Adrenal gland (tissue), 12 donors: ENCODE results near the gene GTF3A. TPM values are rescaled to one million over a fixed set of nuclear protein-coding genes. Genes with fewer than 3 reads are reported as not detected.

ENCODE experiments used
- DNase-seq, 7 donors: peaks; one replicate each; pipeline ENCODE4 v3.0.0-alpha.2; 2019 to 2020
- H3K27ac ChIP-seq, 5 donors: fragments of 200-600 bp; sonication (generic) in 4 of 5; 1 replicate in 3 of 5; 2 replicates in 2 of 5; pipeline versions ENCODE4 v1.5.1 to v1.8.0; 2016 to 2020; ENCODE audit warnings: mild to moderate bottlenecking in 1 of 5
- H3K27me3 ChIP-seq: fragments of 200-600 bp; 2 replicates; pipeline ENCODE4 v1.8.0; 2021
- H3K36me3 ChIP-seq, 2 donors: fragments of 200-600 bp; replicated peaks in 1 of 2; 1 replicate in 1 of 2; 2 replicates in 1 of 2; pipeline versions ENCODE4 v1.5.1 to v1.8.0; 2018 to 2022
- H3K4me1 ChIP-seq, 2 donors: fragments of 200-600 bp; replicated peaks in 1 of 2; 1 replicate in 1 of 2; 2 replicates in 1 of 2; pipeline versions ENCODE4 v1.5.1 to v1.8.0; 2018 to 2021
- H3K4me3 ChIP-seq, 4 donors: fragments of 200-600 bp; sonication (generic) in 3 of 4; one replicate each; pipeline ENCODE4 v1.5.1; 2016 to 2018
- H3K9me3 ChIP-seq, 3 donors: fragments of 200-600 bp; sonication (generic) in 1 of 3; replicated peaks in 1 of 3; 1 replicate in 2 of 3; 2 replicates in 1 of 3; pipeline versions ENCODE4 v1.5.1 to v1.8.0; 2016 to 2021
- CTCF ChIP-seq, 6 experiments: fragments of 450-650 bp in 4 of 6; fragments of 200-600 bp in 2 of 6; sonication (generic) in 1 of 6; IDR thresholded peaks; 1 replicate in 5 of 6; 2 replicates in 1 of 6; pipeline versions ENCODE4 v1.5.1 to v1.8.0; 2016 to 2021; ENCODE audit warnings: antibody characterized with exemption in 6 of 6, mild to moderate bottlenecking in 2 of 6, moderate library complexity in 1 of 6
- POLR2A ChIP-seq, 2 donors: fragments of 450-650 bp; IDR thresholded peaks; one replicate each; pipeline ENCODE4 v1.6.1; 2017; ENCODE audit warnings: antibody characterized with exemption in 2 of 2, mild to moderate bottlenecking in 2 of 2, moderate library complexity in 1 of 2
- WGBS, 4 donors: extraction: QIAGEN DNeasy Blood & Tissue Kit in 2 of 4; methylation state at CpG; one replicate each; pipeline versions ENCODE4 v1.1.5 to v1.1.7; 2013 to 2017; 5-methylcytosine and 5-hydroxymethylcytosine counted together
- intact Hi-C, 2 donors: fragments of 100-400 bp; cut with DNase I; formaldehyde crosslinking; loops; one replicate each; pipeline versions ENCODE4 v1.14.1 to v1.15.0; 2022 to 2023
- polyA plus RNA-seq, 3 donors: library from polyadenylated mRNA; stranded (reverse); fragments of 200-250 nt in 2 of 3; fragments of 350-450 nt in 1 of 3; fragmentation: Illumina TruSeq in 1 of 3; extraction: RNeasy Lipid Tissue Mini Kit (QIAGEN cat#74804) in 1 of 3; gene quantifications; one replicate each; pipeline ENCODE4 v1.2.3, GENCODE V29; 2013 to 2014
- total RNA-seq, 9 donors: library from RNA; depleted of rRNA in 4 of 9; stranded (reverse); fragments of >200 nt in 4 of 9; fragments of 120-200 nt in 1 of 9; fragmentation: NEBNext Ultra II Directional in 1 of 9; extraction: Animal tissue kit (Norgen Biotek cat#: 25700) in 1 of 9; gene quantifications; one replicate each; pipeline versions ENCODE4 v1.1.0 to v1.2.4, GENCODE V29; 2013 to 2023
- donor health status: healthy with polysubstance abuse.
- donor health status: Bipolar disorder and iron deficiency.
- donor health status: DM: yes; HTN: yes; CAD: no.
- donor health status: DM: no; HTN: no; CAD: no.
- donor health status: DM: no; HTN: no; CAD: no.
- donor health status: DM: yes; HTN: yes; CAD: no.

Gene GTF3A
- total and polyA plus RNA-seq, 12 donors = 55.2 to 265 (median 115) TPM

GRCh38 chr13:27428160-27428559 lies 3.7 kb downstream of the GTF3A start:
- 85 to 93% (median 90%) methylated on average over 5 of the region's 5 CpGs for WGBS, 4 donors

GRCh38 chr13:27432180-27432579 lies 7.8 kb downstream of the GTF3A start:
- TF ChIP-seq CTCF (IDR thresholded peaks at IDR 0.05) = no peak
- TF ChIP-seq POLR2A (IDR thresholded peaks at IDR 0.05) = no peak
- Histone ChIP-seq H3K36me3 (peaks cover 0 to 84% of the 10 kb centered on the region in 2 donors), H3K27ac (no peak overlapping the region), H3K27me3 (no peaks in the 10 kb centered on the region), H3K4me3 (no peak overlapping the region), H3K4me1 (peaks cover 3 to 8% of the 10 kb centered on the region in 2 donors), H3K9me3 (no peaks in the 10 kb centered on the region)
- intact Hi-C loops = no loop called here
- no peak for DNase-seq
- WGBS, 4 donors = 58 to 65% (median 61%) methylated on average over 3 of the region's 3 CpGs

More at GRCh38 chr13:27428160-27428559, 3.7 kb downstream of the GTF3A start:
- TF ChIP-seq CTCF (IDR thresholded peaks at IDR 0.05) = no peak
- TF ChIP-seq POLR2A (IDR thresholded peaks at IDR 0.05) = no peak
- no peaks in the 10 kb centered on the region for H3K9me3 ChIP-seq
- H3K4me1 ChIP-seq = peaks cover 28 to 32% of the 10 kb centered on the region in 2 donors
- intact Hi-C loops = no loop called here
- H3K36me3 ChIP-seq = peaks cover 0 to 53% of the 10 kb centered on the region in 2 donors
- no peak overlapping the region for H3K27ac ChIP-seq
- no peak for DNase-seq
- no peak overlapping the region for H3K4me3 ChIP-seq
- H3K27me3 ChIP-seq = no peaks in the 10 kb centered on the region

GRCh38 chr13:27432611-27433210 lies 8.3 kb downstream of the GTF3A start:
- TF ChIP-seq POLR2A (IDR thresholded peaks at IDR 0.05) (no peak), CTCF (IDR thresholded peaks at IDR 0.05) (no peak)
- Histone ChIP-seq H3K36me3 (peaks cover 0 to 83% of the 10 kb centered on the region in 2 donors), H3K27me3 (no peaks in the 10 kb centered on the region), H3K4me1 (peaks cover 0 to 3% of the 10 kb centered on the region in 2 donors), H3K4me3 (no peak overlapping the region), H3K9me3 (no peaks in the 10 kb centered on the region), H3K27ac (no peak overlapping the region)
- no peak for DNase-seq
- 83 to 88% (median 85%) methylated on average over 12 of the region's 12 CpGs for WGBS, 4 donors
- intact Hi-C loops = no loop called here

- Histone ChIP-seq H3K27me3 (no peaks in the 10 kb centered on the region), H3K27ac (no peak overlapping the region), H3K9me3 (no peaks in the 10 kb centered on the region), H3K36me3 (peaks cover 0 to 51% of the 10 kb centered on the region in 2 donors), H3K4me1 (no peaks in the 10 kb centered on the region), H3K4me3 (no peak overlapping the region)
- 94 to 98% (median 95%) methylated on average over 2 of the region's 2 CpGs for WGBS, 4 donors
- no peak for DNase-seq
- TF ChIP-seq POLR2A (IDR thresholded peaks at IDR 0.05) = no peak
- TF ChIP-seq CTCF (IDR thresholded peaks at IDR 0.05) = no peak
- intact Hi-C loops = no loop called here
Observed at GRCh38 chr13:27437126-27437525, 12.7 kb downstream of the GTF3A start.
